ENCODE data around the gene C19orf81. TPM values are rescaled to one million over a fixed set of nuclear protein-coding genes. Genes with fewer than 3 reads are reported as not detected.

C19orf81 gene
- total RNA-seq, 1 donor from 2014 or later, result not detected

DNA sequence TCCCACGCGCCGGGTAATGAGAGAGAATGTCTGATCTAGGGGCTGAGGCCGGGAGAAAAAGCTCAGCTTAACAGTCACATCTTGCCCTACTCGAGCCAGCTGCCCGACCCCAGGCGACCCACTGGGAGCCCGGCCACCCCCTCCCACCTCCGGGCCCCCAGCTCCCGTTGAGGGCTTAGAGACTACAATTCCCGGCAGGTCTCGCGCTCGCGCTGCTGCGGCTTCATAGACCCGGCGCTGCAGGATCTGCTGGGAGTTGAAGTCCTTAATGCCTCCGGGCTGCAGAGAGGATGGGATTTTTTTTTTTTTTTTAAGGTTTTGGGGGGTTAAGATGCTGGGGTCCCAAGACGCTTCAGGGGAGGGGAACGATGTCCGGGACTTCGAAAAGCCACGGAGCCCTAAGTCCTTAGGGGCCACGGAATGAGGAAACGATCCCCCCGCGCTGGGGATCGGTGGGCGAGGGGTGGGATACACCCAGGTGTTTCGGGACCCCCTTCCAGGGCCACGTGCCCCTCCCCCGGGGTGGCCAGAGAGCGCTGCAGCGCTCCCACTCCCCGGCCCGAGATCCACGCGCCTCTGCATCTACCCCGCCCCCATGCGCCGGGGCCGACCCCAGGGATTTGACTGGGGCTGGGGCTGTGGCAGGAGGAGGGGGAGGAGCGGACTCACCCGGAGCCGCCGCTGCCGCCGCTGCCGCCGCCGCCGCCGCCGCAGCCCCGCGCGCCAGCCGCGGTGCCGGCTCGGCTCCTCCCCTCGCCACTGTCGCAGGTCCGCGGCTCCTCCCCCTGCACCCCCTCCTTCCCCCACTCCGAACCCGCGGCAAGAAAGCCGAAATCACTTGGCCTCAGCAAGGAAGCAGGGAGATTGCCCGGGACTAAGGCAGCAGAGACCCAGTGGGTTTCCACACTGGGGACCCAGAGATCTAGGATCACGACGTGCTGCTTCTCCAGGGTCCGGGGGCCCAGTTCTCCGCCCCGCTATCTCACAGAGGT lies 9.8 kb upstream of the C19orf81 start, which contains the start of gene SYT3:
Gene SYT3, minus strand, starts transcription at position 761 of the 992 bp plus-strand sequence. CDS start 2,470 bp downstream, outside the sequence.
- no peaks in the 10 kb centered on the region for H3K36me3 Mint-ChIP-seq (ENCODE audit: low read depth, unreplicated experiment)
- no peaks in the 10 kb centered on the region for H3K4me1 ChIP-seq (ENCODE audit: insufficient read depth, low read length)
- H2AFZ ChIP-seq (ENCODE audit: low read depth, low read length), result no peak within 1 kb of the TSS
- no peaks in the 10 kb centered on the region for H3K36me3 ChIP-seq (ENCODE audit: insufficient read depth, low read length)
- no peak within 1 kb of the TSS for H3K9ac ChIP-seq (ENCODE audit: low read length)
- peak within 1 kb of the TSS; percentile 42 for H3K4me3 ChIP-seq (ENCODE audit: insufficient read depth, low read depth, low read length)
- no peak within 1 kb of the TSS for H3K27ac Mint-ChIP-seq (ENCODE audit: unreplicated experiment)
- DNase-seq (ENCODE audit: low read depth) (no peak), FAIRE-seq (no peak)
- H3K9me3 Mint-ChIP-seq (ENCODE audit: unreplicated experiment), result peaks cover 35% of the 10 kb centered on the region
- H3K4me3 Mint-ChIP-seq (ENCODE audit: unreplicated experiment), result no peak within 1 kb of the TSS
- peak within 1 kb of the TSS; percentile 72 for H3K4me2 ChIP-seq (ENCODE audit: low read length)
- H3K27me3 ChIP-seq (ENCODE audit: insufficient read depth, low read length), result peaks cover 7% of the 10 kb centered on the region
- H3K27ac ChIP-seq (ENCODE audit: low read depth, low read length), result no peak within 1 kb of the TSS
- no peaks in the 10 kb centered on the region for H3K27me3 Mint-ChIP-seq (ENCODE audit: low read depth, unreplicated experiment)
- H3K79me2 ChIP-seq (ENCODE audit: insufficient read depth, low read length), result no peaks in the 10 kb centered on the region
- no peaks in the 10 kb centered on the region for H4K20me1 ChIP-seq (ENCODE audit: insufficient read depth, low read length)
- no peaks in the 10 kb centered on the region for H3K9me3 ChIP-seq (ENCODE audit: insufficient read depth, low read depth, low read length)
- TF ChIP-seq, protein P1, sequence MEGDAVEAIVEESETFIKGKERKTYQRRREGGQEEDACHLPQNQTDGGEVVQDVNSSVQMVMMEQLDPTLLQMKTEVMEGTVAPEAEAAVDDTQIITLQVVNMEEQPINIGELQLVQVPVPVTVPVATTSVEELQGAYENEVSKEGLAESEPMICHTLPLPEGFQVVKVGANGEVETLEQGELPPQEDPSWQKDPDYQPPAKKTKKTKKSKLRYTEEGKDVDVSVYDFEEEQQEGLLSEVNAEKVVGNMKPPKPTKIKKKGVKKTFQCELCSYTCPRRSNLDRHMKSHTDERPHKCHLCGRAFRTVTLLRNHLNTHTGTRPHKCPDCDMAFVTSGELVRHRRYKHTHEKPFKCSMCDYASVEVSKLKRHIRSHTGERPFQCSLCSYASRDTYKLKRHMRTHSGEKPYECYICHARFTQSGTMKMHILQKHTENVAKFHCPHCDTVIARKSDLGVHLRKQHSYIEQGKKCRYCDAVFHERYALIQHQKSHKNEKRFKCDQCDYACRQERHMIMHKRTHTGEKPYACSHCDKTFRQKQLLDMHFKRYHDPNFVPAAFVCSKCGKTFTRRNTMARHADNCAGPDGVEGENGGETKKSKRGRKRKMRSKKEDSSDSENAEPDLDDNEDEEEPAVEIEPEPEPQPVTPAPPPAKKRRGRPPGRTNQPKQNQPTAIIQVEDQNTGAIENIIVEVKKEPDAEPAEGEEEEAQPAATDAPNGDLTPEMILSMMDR (IDR thresholded peaks at IDR 0.05; ENCODE audit: insufficient read depth, low read depth, low read length), result no peak
- TF ChIP-seq EZH2 (IDR thresholded peaks at IDR 0.05; ENCODE audit: insufficient read depth, low read length), result peak; percentile 66
- H3K4me1 Mint-ChIP-seq (ENCODE audit: low read depth, unreplicated experiment), result no peaks in the 10 kb centered on the region

DNA sequence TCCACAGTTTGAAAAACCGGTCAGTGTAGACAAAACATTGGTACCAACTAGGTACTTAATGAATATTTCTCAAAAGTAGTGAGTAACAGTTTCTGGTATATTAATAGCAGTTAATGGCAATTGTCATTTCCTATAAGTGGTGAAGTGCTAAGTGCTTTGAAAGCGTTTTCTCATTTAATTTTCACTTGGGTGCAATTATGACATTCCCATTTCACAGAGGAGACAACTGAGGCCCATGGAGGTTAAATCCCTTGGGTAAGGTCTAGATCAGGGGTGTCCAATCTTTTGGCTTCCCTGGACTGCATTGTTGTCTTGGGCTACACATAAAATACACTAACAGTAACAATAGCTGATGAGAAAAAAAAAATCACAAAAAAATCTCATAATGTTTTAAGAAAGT lies 8.9 kb upstream of the C19orf81 start:
- FAIRE-seq (no peak), DNase-seq (ENCODE audit: low read depth) (no peak)
- Mint-ChIP-seq H3K27me3 (ENCODE audit: low read depth, unreplicated experiment) (no peaks in the 10 kb centered on the region), H3K4me1 (ENCODE audit: low read depth, unreplicated experiment) (no peaks in the 10 kb centered on the region), H3K27ac (ENCODE audit: unreplicated experiment) (no peak overlapping the region), H3K9me3 (ENCODE audit: unreplicated experiment) (peaks cover 33% of the 10 kb centered on the region), H3K4me3 (ENCODE audit: unreplicated experiment) (no peak overlapping the region), H3K36me3 (ENCODE audit: low read depth, unreplicated experiment) (no peaks in the 10 kb centered on the region)
- Histone ChIP-seq H3K9ac (ENCODE audit: low read length) (no peak overlapping the region), H3K27ac (ENCODE audit: low read depth, low read length) (no peak overlapping the region), H3K36me3 (ENCODE audit: insufficient read depth, low read length) (no peaks in the 10 kb centered on the region), H3K4me1 (ENCODE audit: insufficient read depth, low read length) (no peaks in the 10 kb centered on the region), H3K27me3 (ENCODE audit: insufficient read depth, low read length) (peaks cover 7% of the 10 kb centered on the region), H3K79me2 (ENCODE audit: insufficient read depth, low read length) (no peaks in the 10 kb centered on the region), H4K20me1 (ENCODE audit: insufficient read depth, low read length) (no peaks in the 10 kb centered on the region), H3K4me2 (ENCODE audit: low read length) (no peak overlapping the region), H3K4me3 (ENCODE audit: insufficient read depth, low read depth, low read length) (no peak overlapping the region), H3K9me3 (ENCODE audit: insufficient read depth, low read depth, low read length) (no peaks in the 10 kb centered on the region), H2AFZ (ENCODE audit: low read depth, low read length) (no peak overlapping the region)
- no peak for TF ChIP-seq EZH2 (IDR thresholded peaks at IDR 0.05; ENCODE audit: insufficient read depth, low read length)
- TF ChIP-seq, protein P1 (IDR thresholded peaks at IDR 0.05; ENCODE audit: insufficient read depth, low read depth, low read length), result no peak
